Esophagus muscularis mucosa (tissue), 2 donors: ENCODE measurements around the gene PRMT5.
"Not testable (repeated sequence)": the region's sequence is repeated elsewhere in the genome, so short reads cannot be mapped to it uniquely, and the experiment has no call there.

Experiments
- EP300 ChIP-seq: sonication (generic); formaldehyde crosslinking; IDR thresholded peaks from one replicate; pipeline ENCODE4 v1.6.1; 2017; ENCODE audit warnings: antibody characterized with exemption
- POLR2A ChIP-seq: fragments of 450-650 bp; IDR thresholded peaks from one replicate; pipeline ENCODE4 v1.6.1; 2017; ENCODE audit warnings: antibody characterized with exemption, moderate library complexity, mild to moderate bottlenecking, low read depth

GRCh38 chr14:22951795-22952194 is 22.6 kb upstream of the PRMT5 start:
- TF ChIP-seq POLR2A, EP300: not testable (repeated sequence)
